Loucy (cell line): ENCODE data around the gene TNNI3.
"Not testable (repeated sequence)": the region's sequence is repeated elsewhere in the genome, so short reads cannot be mapped to it uniquely, and the experiment has no call there.

ENCODE experiments used
- H2AFZ ChIP-seq: fragments of 200-600 bp; sonication (generic); 2 replicates; pipeline ENCODE4 v1.6.0; 2016; ENCODE audit warnings: antibody characterized with exemption, mild to moderate bottlenecking, low read length, moderate library complexity
- H3F3A ChIP-seq: fragments of 200-600 bp; 2 replicates; pipeline ENCODE4 v1.6.0; 2016; ENCODE audit warnings: antibody characterized with exemption, low read depth, mild to moderate bottlenecking
- H3K27me3 ChIP-seq: fragments of 200-600 bp; sonication (generic); 2 replicates; pipeline ENCODE4 v1.6.1; 2014; ENCODE audit warnings: low read length, mild to moderate bottlenecking; ENCODE audit not compliant: insufficient read depth, poor library complexity, severe bottlenecking
- H3K36me3 ChIP-seq: fragments of 200-600 bp; sonication (generic); 2 replicates; pipeline ENCODE4 v1.6.1; 2016; ENCODE audit warnings: low read length; ENCODE audit not compliant: insufficient read depth
- H3K4me1 ChIP-seq: fragments of 200-600 bp; sonication (generic); 2 replicates; pipeline ENCODE4 v1.5.1; 2014; ENCODE audit warnings: low read length, mild to moderate bottlenecking; ENCODE audit not compliant: insufficient read depth, poor library complexity, severe bottlenecking
- H3K4me2 ChIP-seq: fragments of 200-600 bp; sonication (generic); 2 replicates; pipeline ENCODE4 v1.6.0; 2014; ENCODE audit warnings: antibody characterized with exemption, low read length, low read depth, mild to moderate bottlenecking; ENCODE audit not compliant: poor library complexity, severe bottlenecking
- H3K4me3 ChIP-seq: fragments of 200-600 bp; sonication (generic); 2 replicates; pipeline ENCODE4 v1.5.1; 2014; ENCODE audit warnings: low read length, mild to moderate bottlenecking, mixed read lengths; ENCODE audit not compliant: poor library complexity, severe bottlenecking
- H3K79me2 ChIP-seq: fragments of 200-600 bp; sonication (generic); 2 replicates; pipeline ENCODE4 v1.6.1; 2014; ENCODE audit warnings: low read length; ENCODE audit not compliant: insufficient read depth
- H3K9ac ChIP-seq: fragments of 200-600 bp; sonication (generic); 2 replicates; pipeline ENCODE4 v1.6.0; 2014; ENCODE audit warnings: mild to moderate bottlenecking, low read depth, low read length, moderate library complexity; ENCODE audit not compliant: poor library complexity, severe bottlenecking
- H3K9me2 ChIP-seq: fragments of 200-600 bp; sonication (generic); replicated peaks from 2 replicates; pipeline ENCODE4 v1.6.1; 2016; ENCODE audit warnings: low read depth, low read length, mixed read lengths
- H3K9me3 ChIP-seq: fragments of 200-600 bp; sonication (generic); 2 replicates; pipeline ENCODE4 v1.6.1; 2014; ENCODE audit warnings: mild to moderate bottlenecking, antibody characterized with exemption, low read length, low read depth; ENCODE audit not compliant: insufficient read depth
- H4K20me1 ChIP-seq: fragments of 200-600 bp; sonication (generic); 2 replicates; pipeline ENCODE4 v1.6.0; 2014; ENCODE audit warnings: antibody characterized with exemption, low read length, mild to moderate bottlenecking; ENCODE audit not compliant: insufficient read depth, poor library complexity, severe bottlenecking
- CTCF ChIP-seq: fragments of 200-600 bp; sonication (generic); conservative IDR thresholded peaks from 2 replicates; pipeline ENCODE4 v1.5.1; 2014; ENCODE audit warnings: mild to moderate bottlenecking, antibody characterized with exemption, low read length
- EZH2phosphoT487 ChIP-seq: fragments of 200-600 bp; IDR thresholded peaks from 2 replicates; pipeline ENCODE4 v1.6.1; 2018; ENCODE audit warnings: antibody characterized with exemption, mild to moderate bottlenecking, moderate library complexity, borderline replicate concordance

Gene TNNI3

GRCh38 chr19:55157064-55157908, at the start of gene TNNI3:
TSS of gene TNNI3 (minus strand) at chr19:55157732. CDS start at chr19:55157589, 143 bp downstream.
- H3K9me3 ChIP-seq: no peaks in the 10 kb centered on the region
- no peaks in the 10 kb centered on the region for H3K79me2 ChIP-seq
- H3K9ac ChIP-seq: no peak within 1 kb of the TSS
- TF ChIP-seq CTCF (no peak), EZH2phosphoT487 (no peak)
- H3K4me1 ChIP-seq: peaks cover 13% of the 10 kb centered on the region
- no peaks in the 10 kb centered on the region for H3K9me2 ChIP-seq
- no peaks in the 10 kb centered on the region for H3K27me3 ChIP-seq
- H3F3A ChIP-seq: peaks cover 8% of the 10 kb centered on the region; the same call in 1 of the 2 replicates
- no peak within 1 kb of the TSS for H3K4me3 ChIP-seq
- H2AFZ ChIP-seq: no peak within 1 kb of the TSS
- H3K4me2 ChIP-seq: no peak within 1 kb of the TSS
- no peaks in the 10 kb centered on the region for H3K36me3 ChIP-seq
- no peaks in the 10 kb centered on the region for H4K20me1 ChIP-seq

GRCh38 chr19:55206664-55207500, 49.4 kb upstream of the TNNI3 start:
- H3K9me2 ChIP-seq: no peaks in the 10 kb centered on the region
- H2AFZ ChIP-seq: no peak overlapping the region
- no peaks in the 10 kb centered on the region for H3K36me3 ChIP-seq
- no peaks in the 10 kb centered on the region for H4K20me1 ChIP-seq
- no peaks in the 10 kb centered on the region for H3K27me3 ChIP-seq
- H3K9me3 ChIP-seq: no peaks in the 10 kb centered on the region
- H3K4me1 ChIP-seq: peaks cover 2% of the 10 kb centered on the region
- no peaks in the 10 kb centered on the region for H3F3A ChIP-seq
- TF ChIP-seq EZH2phosphoT487 (no peak), CTCF (no peak)
- peak overlapping the region; percentile 43 for H3K4me3 ChIP-seq
- H3K4me2 ChIP-seq: peak overlapping the region; percentile 54
- H3K9ac ChIP-seq: no peak overlapping the region
- H3K79me2 ChIP-seq: no peaks in the 10 kb centered on the region

GRCh38 chr19:55202199-55202598, 44.7 kb upstream of the TNNI3 start:
- H3K9ac ChIP-seq, H3K36me3 ChIP-seq, H3K4me2 ChIP-seq, H3K27me3 ChIP-seq, H3K9me2 ChIP-seq, H3K9me3 ChIP-seq, H2AFZ ChIP-seq, H4K20me1 ChIP-seq, H3K79me2 ChIP-seq, H3F3A ChIP-seq, H3K4me1 ChIP-seq, H3K4me3 ChIP-seq: not testable (repeated sequence)
- peak; percentile 32; the same call in 1 of the 2 replicates for TF ChIP-seq CTCF
